Heart right ventricle (tissue), 16 donors: ENCODE measurements around the gene IKBKE. TPM values are rescaled to one million over a fixed set of nuclear protein-coding genes. Genes with fewer than 3 reads are reported as not detected.

Experiments used
- ATAC-seq, 8 donors: fragments of 200-7000 bp; cut with Tn5 transposase; one replicate each; pipeline ENCODE4 v1.9.1; 2020; ENCODE audit warnings: mild to moderate bottlenecking in 8 of 8, moderate library complexity in 8 of 8, moderate number of reproducible peaks in 1 of 8
- DNase-seq, 2 donors: peaks; one replicate each; pipeline ENCODE4 v3.0.0-alpha.2; 2020
- H3K27ac ChIP-seq, 10 donors: fragments of 200-600 bp; sonication (generic) in 2 of 10; one replicate each; pipeline versions ENCODE4 v1.5.0 to v1.8.0; 2020 to 2022; ENCODE audit warnings: mild to moderate bottlenecking in 3 of 10
- H3K27me3 ChIP-seq, 7 donors: fragments of 200-600 bp; one replicate each; pipeline ENCODE4 v1.8.0; 2021 to 2022; ENCODE audit warnings: mild to moderate bottlenecking in 2 of 7
- H3K36me3 ChIP-seq, 9 donors: fragments of 200-600 bp; sonication (generic) in 1 of 9; one replicate each; pipeline versions ENCODE4 v1.5.0 to v1.8.0; 2020 to 2022; ENCODE audit warnings: mild to moderate bottlenecking in 2 of 9
- H3K4me1 ChIP-seq, 9 donors: fragments of 200-600 bp; sonication (generic) in 1 of 9; one replicate each; pipeline versions ENCODE4 v1.5.0 to v1.8.0; 2020 to 2022; ENCODE audit warnings: mild to moderate bottlenecking in 4 of 9
- H3K4me3 ChIP-seq, 10 donors: fragments of 200-600 bp; sonication (generic) in 2 of 10; one replicate each; pipeline versions ENCODE4 v1.5.0 to v1.8.0; 2020 to 2022; ENCODE audit warnings: mild to moderate bottlenecking in 7 of 10, moderate library complexity in 2 of 10
- H3K9me3 ChIP-seq, 11 donors: fragments of 200-600 bp in 10 of 11; sonication (generic) in 2 of 11; one replicate each; pipeline versions ENCODE4 v1.5.0 to v1.8.0; 2013 to 2022; ENCODE audit warnings: mild to moderate bottlenecking in 2 of 11, control low read depth in 1 of 11, moderate library complexity in 1 of 11
- CTCF ChIP-seq, 9 donors: fragments of 200-600 bp; sonication (generic) in 2 of 9; IDR thresholded peaks; one replicate each; pipeline versions ENCODE4 v1.5.0 to v1.8.0; 2021 to 2022; ENCODE audit warnings: antibody characterized with exemption in 9 of 9, mild to moderate bottlenecking in 5 of 9, moderate library complexity in 1 of 9
- WGBS, 2 donors: extraction: QIAGEN DNeasy Blood & Tissue Kit; methylation state at CpG; one replicate each; pipeline ENCODE4 v1.1.7; 2013; ENCODE audit warnings: inconsistent platforms in 1 of 2; 5-methylcytosine and 5-hydroxymethylcytosine counted together
- intact Hi-C, 10 donors: fragments of 100-400 bp; cut with DNase I; formaldehyde crosslinking; loops; one replicate each; pipeline versions ENCODE4 v1.11.1 to v1.14.2; 2022
- polyA plus RNA-seq, 2 donors: library from polyadenylated mRNA; stranded (reverse); fragments of 200-250 nt; gene quantifications; one replicate each; pipeline ENCODE4 v1.2.3, GENCODE V29; 2013
- total RNA-seq, 10 donors: library from RNA; stranded (reverse); fragmentation: NEBNext Ultra II Directional in 3 of 10; extraction: Animal tissue kit (Norgen Biotek cat#: 25700) in 3 of 10; gene quantifications; one replicate each; pipeline versions ENCODE4 v1.2.1 to v1.2.4, GENCODE V29; 2021 to 2023
- donor health status: Arrhythmogenic right ventricular cardiomyopathy.
- donor health status: ischemic (EF 13 %, LVEDD 7.1; RV severe dilation, severe dysfunction).
- donor health status: healthy with polysubstance abuse.
- donor health status: DM: no; HTN: yes; CAD: no.
- donor health status: DM: no; HTN: no; CAD: no.
- donor health status: ischemic (EF 25% LVEDD 6.9; RV normal size, moderate dysfunction).
- donor health status: ischemic (EF 25% LVEDD 5.7; RV mildly dilated, moderate dysfunction).
- donor health status: healthy.
- donor health status: DM: yes; HTN: yes; CAD: no.
- donor health status: Ischemic cardiomyopathy.
- donor health status: ischemic (EF 35%, LVEDD 5.7; RV mildly dilated, moderate dysfunction).
- donor health status: nonischemic (EF 11% LVEDD 7.7; RV severe dilation, severe dysfunction).
- donor health status: DM: yes; HTN: yes; CAD: no.
- donor health status: PGD.
- donor health status: ischemic (EF 29% LVEDD 5.4; RV normal size, mild dysfunction).
- donor health status: nonischemic (EF 23%, LVEDD 6.1; RV moderate dilation, normal function).

The IKBKE gene
- total and polyA plus RNA-seq, 12 donors, result 0.29 to 5.4 (median 0.79) TPM

- no peak for TF ChIP-seq CTCF (IDR thresholded peaks at IDR 0.05)
- Histone ChIP-seq H3K27me3 (no peaks in the 10 kb centered on the region), H3K27ac (peak overlapping the region in 7 of 10 donors; percentile 32 to 56 (median 45)), H3K36me3 (no peaks in the 10 kb centered on the region), H3K4me1 (peaks cover 0 to 22% (median 13%) of the 10 kb centered on the region in 9 donors), H3K4me3 (no peak overlapping the region), H3K9me3 (no peaks in the 10 kb centered on the region)
- WGBS, 2 donors, result 64 to 74% methylated on average over 8 of the region's 8 CpGs
- DNase-seq, result peak in 1 of 2 donors; percentile 34
- peak; percentile 41 to 81 (median 68) for ATAC-seq
- intact Hi-C loops, result loop anchor here in 4 of 10 donors (5.0 kb wide), 3 partner anchors 42 to 53 kb away; no protein-coding TSS in a partner anchor
Observed at GRCh38 chr1:206540044-206540780, 69.9 kb downstream of the IKBKE start.

GRCh38 chr1:206541236-206541833 lies 71.1 kb downstream of the IKBKE start:
- WGBS, 2 donors, result 91 to 93% methylated on average over 7 of the region's 7 CpGs
- intact Hi-C loops, result loop anchor here in 4 of 10 donors (5.0 kb wide), 3 partner anchors 41 to 54 kb away; no protein-coding TSS in a partner anchor
- no peak overlapping the region for H3K4me3 ChIP-seq
- H3K9me3 ChIP-seq, result no peaks in the 10 kb centered on the region
- ATAC-seq, result no peak
- no peaks in the 10 kb centered on the region for H3K27me3 ChIP-seq
- H3K36me3 ChIP-seq, result no peaks in the 10 kb centered on the region
- no peak for DNase-seq
- TF ChIP-seq CTCF (IDR thresholded peaks at IDR 0.05), result no peak
- H3K27ac ChIP-seq, result peak overlapping the region in 3 of 10 donors; percentile 48 to 56 (median 48)
- peaks cover 0 to 22% (median 13%) of the 10 kb centered on the region in 9 donors for H3K4me1 ChIP-seq

- peak; percentile 63 to 87 (median 82) for ATAC-seq
- Histone ChIP-seq H3K4me1 (peaks cover 0 to 16% (median 10%) of the 10 kb centered on the region in 9 donors), H3K9me3 (no peaks in the 10 kb centered on the region), H3K4me3 (no peak overlapping the region), H3K36me3 (no peaks in the 10 kb centered on the region), H3K27me3 (no peaks in the 10 kb centered on the region), H3K27ac (no peak overlapping the region)
- intact Hi-C loops, result loop anchor here (1.0 to 5.0 kb wide), 7 partner anchors 38 to 57 kb away; no protein-coding TSS in a partner anchor
- DNase-seq, result peak; percentile 68 to 76
- TF ChIP-seq CTCF (IDR thresholded peaks at IDR 0.05), result peak; percentile 81 to 93 (median 87)
- 8 to 10% methylated on average over 9 of the region's 9 CpGs for WGBS, 2 donors
Observed at GRCh38 chr1:206544562-206545257, 74.4 kb downstream of the IKBKE start.

GRCh38 chr1:206545351-206545750 lies 75.1 kb downstream of the IKBKE start:
- DNase-seq, result no peak
- Histone ChIP-seq H3K9me3 (no peaks in the 10 kb centered on the region), H3K36me3 (no peaks in the 10 kb centered on the region), H3K4me3 (no peak overlapping the region), H3K4me1 (peaks cover 0 to 10% (median 5%) of the 10 kb centered on the region in 9 donors), H3K27me3 (no peaks in the 10 kb centered on the region), H3K27ac (no peak overlapping the region)
- no peak for ATAC-seq
- 90 to 100% methylated on average over 1 of the region's 1 CpG for WGBS, 2 donors
- intact Hi-C loops, result loop anchor here in 9 of 10 donors (1.0 to 5.0 kb wide), 5 partner anchors 37 to 55 kb away; no protein-coding TSS in a partner anchor
- TF ChIP-seq CTCF (IDR thresholded peaks at IDR 0.05), result no peak
